HG02973 (cell line): Measurements from ENCODE around the gene HOXB4.
"Not testable (repeated sequence)": the region's sequence is repeated elsewhere in the genome, so short reads cannot be mapped to it uniquely, and the experiment has no call there.

ENCODE experiments used
- ATAC-seq: cut with Tn5 transposase; IDR thresholded peaks from one replicate; pipeline ENCODE4 v1.9.1; 2021; ENCODE audit warnings: moderate library complexity; ENCODE audit not compliant: unreplicated experiment

The HOXB4 gene

DNA sequence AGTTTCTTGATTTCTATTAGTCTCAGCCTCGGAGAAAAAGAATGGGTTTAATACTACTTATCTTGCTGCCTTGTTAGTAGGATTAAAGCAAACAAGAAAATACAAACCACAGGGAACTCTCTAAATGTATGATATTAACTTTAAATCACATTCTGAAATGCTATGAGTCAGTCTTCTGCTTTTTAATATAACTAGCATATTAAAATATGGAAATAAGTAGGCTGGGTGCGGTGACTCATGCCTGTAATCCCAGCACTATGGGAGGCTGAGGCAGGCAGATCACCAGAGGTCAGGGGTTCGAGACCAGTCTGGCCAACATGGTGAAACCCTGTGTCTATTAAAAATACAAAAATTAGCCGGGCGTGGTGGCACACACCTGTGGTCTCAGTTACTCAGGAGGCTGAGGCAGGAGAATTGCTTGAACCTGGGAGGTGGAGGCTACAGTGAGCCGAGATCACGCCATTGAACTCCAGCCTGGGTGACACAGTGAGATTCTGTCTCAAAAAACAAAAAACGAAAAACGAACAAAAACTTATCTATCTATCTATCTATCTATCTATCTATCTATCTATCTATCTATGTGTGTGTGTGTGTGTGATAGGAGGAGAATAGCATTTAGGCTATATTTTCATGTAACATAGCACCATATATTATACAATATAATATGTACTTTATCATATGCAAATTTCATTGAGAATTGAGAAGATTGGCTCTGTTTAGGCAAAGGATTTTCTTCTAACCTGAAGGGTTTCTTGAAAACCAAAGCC, 42.2 kb downstream of the HOXB4 start:
- ATAC-seq: not testable (repeated sequence)

DNA sequence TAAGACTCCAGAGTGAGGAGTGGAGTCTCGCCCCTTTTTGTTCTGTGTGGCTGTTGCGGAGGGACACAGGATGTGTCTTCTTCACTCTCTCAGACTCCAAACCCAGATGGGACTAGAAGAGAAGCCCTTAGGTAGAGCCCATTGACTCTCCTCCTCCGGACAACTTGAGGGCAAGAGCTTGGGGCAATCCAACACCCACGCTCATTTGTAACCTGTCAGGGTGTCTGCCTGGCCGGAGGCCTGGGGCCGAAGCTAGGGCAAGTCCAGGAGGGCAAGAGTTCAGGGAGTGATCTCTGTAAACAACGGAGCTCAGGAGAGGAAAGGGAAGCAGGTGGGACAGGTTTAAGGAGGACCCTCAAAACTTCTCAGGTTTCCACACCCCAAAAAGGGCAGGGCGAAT, 45.9 kb downstream of the HOXB4 start:
- ATAC-seq: no peak

DNA sequence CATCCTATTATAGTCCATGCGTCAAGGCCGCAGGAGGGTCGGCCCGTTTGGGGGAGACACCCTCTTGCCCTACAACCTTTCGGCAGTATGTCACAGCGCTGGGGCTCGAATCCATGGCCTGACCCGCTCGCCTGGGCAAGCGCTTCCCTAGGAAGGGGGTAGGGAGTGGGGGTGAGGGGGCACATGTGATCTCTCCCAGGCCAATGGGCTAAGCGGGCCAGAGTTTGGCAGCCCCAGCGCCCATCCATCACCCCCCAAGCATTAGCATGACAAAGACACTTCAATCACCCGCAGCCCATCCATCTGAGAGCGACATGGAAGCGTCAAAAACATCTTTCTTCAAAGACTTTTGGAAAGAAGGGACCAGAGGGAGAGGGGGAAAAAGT, 47.3 kb downstream of the HOXB4 start, which contains the start of gene HOXB1:
Gene HOXB1 (minus strand): TSS at position 125 of the 386 bp plus-strand sequence. CDS start 107 bp downstream, at position 18.
- no peak for ATAC-seq

DNA sequence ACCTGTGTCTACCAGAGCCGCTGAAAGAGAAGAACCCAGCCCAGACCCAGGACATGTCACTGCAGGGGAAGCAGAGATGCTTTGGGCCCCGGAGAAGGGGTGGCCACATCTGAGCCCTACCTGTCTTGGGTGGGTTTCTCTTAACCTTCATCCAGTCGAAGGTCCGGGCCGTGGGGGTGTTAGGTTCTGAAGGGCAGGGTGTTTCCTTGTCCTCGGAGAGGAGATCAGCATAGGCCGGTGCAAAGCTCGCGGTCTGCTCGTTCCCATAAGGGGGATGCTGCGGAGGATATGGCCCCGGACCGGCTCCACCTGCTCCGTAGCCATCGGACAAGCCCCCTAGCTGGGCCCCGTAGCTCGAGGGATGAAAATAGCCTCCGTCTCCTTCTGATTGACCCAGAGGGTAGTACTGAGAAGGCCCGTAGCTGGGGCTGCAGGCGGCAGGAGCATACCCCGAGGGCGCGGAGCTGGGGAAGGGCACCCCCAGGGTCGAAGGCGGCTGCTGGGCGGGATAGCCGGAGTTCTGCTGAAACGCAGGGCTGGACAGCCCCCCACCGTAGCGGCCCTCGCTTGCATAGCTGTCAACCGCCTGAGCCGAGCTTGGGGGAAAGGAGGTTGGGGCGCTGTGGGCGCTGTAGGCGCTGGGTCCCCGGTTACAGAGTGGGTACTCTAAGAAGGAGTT, 47.8 kb downstream of the HOXB4 start:
- ATAC-seq: no peak

DNA sequence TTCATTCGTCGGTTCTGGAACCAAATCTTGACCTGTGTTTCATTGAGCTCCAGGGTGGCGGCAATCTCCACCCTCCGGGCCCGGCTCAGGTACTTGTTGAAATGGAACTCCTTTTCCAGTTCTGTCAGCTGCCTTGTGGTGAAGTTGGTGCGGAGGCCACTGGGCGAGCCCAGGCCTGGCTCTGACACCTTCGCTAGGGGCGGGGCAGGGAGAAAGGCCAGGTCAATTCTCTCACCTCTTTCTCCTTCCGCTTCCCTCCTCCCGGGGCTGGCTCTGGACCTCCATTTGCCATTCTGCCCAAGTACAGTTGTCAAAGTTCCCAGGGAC, 48.5 kb downstream of the HOXB4 start:
- no peak for ATAC-seq

DNA sequence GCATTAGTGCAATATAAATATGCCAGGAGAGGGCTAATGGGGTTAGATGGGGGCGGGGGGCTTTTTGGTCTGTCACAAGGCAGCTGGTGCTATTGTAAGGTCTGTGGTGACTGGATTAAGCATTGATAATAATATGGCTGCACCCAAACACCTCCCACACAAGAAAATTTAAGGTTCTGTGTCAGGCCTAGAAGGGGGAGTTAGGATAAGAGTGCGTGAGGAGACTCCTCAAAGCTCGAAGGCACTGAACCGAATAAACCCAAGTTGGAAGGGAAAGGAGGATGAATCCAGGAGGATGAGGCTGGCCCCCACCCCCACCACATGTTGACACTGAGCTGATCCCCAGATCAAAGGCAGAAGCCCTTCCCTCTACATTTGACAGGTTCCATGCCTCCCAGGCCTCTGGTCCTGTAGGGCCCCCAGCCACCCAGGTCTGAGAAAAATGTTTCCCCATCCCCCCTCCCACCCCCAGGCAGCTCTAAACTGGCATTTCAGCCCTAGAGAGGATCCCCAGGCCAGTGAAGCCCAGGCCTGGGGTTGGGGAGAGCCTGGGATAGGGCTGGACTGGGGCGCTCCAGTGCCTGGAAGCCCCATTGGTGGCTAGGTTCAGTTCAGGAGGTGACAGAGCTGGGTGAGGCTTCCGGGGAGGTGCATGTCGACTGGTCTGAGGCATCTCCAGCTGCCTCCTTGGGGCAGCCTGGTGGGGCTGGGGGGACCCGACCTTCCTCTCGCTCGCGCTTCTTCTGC, 49.0 kb downstream of the HOXB4 start:
- no peak for ATAC-seq

DNA sequence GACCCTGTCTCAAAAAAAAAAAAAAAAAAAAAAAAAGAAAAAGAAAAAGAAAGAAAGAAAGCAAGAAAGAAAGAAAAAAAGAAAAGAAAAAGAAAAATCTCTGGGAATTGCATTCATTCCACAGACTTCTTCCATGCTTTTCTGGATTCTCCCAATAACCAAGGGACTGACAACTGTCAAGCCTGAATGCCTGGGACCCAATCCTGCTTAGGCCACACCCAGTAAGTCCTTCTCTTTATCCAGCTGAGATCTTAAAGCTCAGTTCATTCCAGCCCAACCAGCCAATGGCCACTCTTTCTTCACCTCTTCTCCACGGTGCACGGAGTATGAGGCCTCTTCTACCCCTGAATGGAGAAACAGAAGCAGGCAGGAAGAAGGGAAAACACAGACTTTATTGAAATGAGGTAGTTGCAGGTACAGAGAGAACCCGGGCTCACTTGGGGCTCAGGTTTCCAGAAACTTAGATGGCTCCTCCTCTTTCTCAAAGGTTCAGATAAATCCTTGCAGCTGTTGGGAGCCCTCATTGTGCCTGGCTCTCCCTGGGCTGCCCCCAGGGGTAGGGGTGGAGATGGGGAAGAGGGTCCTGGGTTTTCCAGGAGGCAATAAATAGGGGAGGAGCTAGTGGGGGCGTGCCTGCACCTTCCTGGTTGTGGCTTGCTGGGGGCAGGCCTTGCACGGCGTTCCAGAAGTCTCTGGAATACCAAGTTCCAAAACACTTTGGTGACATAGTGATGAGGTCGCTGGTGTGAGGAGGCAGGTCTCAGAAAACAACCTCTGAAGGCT, 49.8 kb downstream of the HOXB4 start:
- ATAC-seq: no peak

DNA sequence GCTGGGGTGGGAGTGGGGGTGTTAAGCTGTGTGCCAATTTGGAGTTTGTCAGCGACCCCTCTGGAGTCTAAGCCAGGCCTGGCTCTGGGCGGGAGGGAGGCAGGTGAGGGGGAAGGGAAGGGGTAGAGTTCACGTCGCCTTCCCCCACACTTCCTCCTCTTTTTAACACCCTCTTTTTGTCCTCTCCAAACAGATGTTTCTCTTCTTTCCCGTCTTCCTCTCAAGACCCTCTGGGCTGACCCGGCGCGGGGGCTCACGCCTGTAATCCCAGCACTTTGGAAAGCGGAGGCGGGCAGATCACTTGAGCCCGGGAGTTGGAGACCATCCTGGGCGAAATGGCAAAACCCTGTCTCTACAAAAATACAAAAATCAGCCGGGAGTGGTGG, 50.6 kb downstream of the HOXB4 start:
- no peak for ATAC-seq

DNA sequence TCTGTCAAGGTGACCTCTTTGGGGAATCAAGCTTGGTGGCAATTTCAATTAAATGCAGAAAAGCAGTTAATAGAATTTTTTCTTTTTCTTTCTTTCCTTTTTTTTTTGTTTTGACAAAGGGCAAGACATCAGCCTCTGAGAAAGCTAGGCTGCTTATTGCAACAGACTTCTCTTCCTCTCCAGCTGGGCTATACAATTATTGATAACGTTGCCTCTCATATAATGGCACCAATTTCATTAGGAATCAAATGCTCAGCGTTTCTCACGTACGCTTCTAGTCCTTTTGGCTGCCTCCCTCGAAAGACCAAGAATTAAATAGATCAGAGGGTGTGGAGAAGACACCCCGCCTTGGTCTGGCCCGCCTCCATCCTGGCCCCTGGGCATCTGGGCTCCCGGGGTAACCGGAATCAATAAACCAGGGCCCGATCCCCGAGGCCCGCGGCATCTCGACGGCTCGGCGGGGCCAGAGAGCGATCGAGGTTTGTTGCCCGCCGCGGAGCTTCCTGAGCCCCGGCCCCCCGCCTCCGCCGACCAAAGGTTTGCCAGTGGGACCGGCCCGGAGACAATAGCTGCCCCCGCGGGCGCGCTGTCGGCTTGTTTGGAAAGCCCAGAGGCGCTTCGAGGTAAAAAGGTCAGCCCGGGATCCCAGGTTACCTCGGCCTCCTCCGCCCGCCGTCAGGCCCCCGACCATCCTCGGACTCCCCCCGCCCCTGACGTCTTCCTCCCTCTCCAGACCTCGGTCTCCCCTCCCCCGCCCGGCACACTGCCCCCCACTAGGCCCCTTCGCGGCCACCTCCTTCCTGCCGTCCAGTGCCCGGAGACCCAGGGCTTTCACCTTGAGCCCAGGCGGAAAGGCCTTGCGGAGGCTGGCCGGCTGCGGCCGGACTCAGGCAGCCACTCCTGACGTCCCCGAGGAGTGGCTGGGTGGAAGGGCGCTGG, 51.3 kb downstream of the HOXB4 start:
- no peak for ATAC-seq
